ENCODE measurements around the gene SYT5.

SYT5 gene

GRCh38 chr19:55141696-55142095, 38.4 kb downstream of the SYT5 start:
- no peak overlapping the region for H3K4me3 ChIP-seq (replicated peaks; ENCODE audit: low read depth, low read length)
- no peak for TF ChIP-seq CTCF (IDR thresholded peaks at IDR 0.05; ENCODE audit: low read depth, low read length, missing control alignments)
- DNase-seq (ENCODE audit: extremely low read depth, low read depth): no peak

GRCh38 chr19:55137915-55138314, 42.2 kb downstream of the SYT5 start:
- H3K4me3 ChIP-seq (replicated peaks; ENCODE audit: low read depth, low read length): no peak overlapping the region
- DNase-seq (ENCODE audit: extremely low read depth, low read depth): no peak
- TF ChIP-seq CTCF (IDR thresholded peaks at IDR 0.05; ENCODE audit: low read depth, low read length, missing control alignments): no peak

- TF ChIP-seq CTCF (IDR thresholded peaks at IDR 0.05; ENCODE audit: low read depth, low read length, missing control alignments): no peak
- no peak overlapping the region for H3K4me3 ChIP-seq (replicated peaks; ENCODE audit: low read depth, low read length)
- DNase-seq (ENCODE audit: extremely low read depth, low read depth): no peak
Measured at GRCh38 chr19:55136399-55137102, 43.5 kb downstream of the SYT5 start.

- TF ChIP-seq CTCF (IDR thresholded peaks at IDR 0.05; ENCODE audit: low read depth, low read length, missing control alignments): no peak
- no peak for DNase-seq (ENCODE audit: extremely low read depth, low read depth)
- no peak overlapping the region for H3K4me3 ChIP-seq (replicated peaks; ENCODE audit: low read depth, low read length)
Measured at GRCh38 chr19:55134736-55135135, 45.4 kb downstream of the SYT5 start.

GRCh38 chr19:55133639-55134444, 46.2 kb downstream of the SYT5 start:
- no peak for TF ChIP-seq CTCF (IDR thresholded peaks at IDR 0.05; ENCODE audit: low read depth, low read length, missing control alignments)
- no peak for DNase-seq (ENCODE audit: extremely low read depth, low read depth)
- no peak overlapping the region for H3K4me3 ChIP-seq (replicated peaks; ENCODE audit: low read depth, low read length)

- H3K4me3 ChIP-seq (replicated peaks; ENCODE audit: low read depth, low read length): no peak overlapping the region
- DNase-seq (ENCODE audit: extremely low read depth, low read depth): no peak
- peak; percentile 16 for TF ChIP-seq CTCF (IDR thresholded peaks at IDR 0.05; ENCODE audit: low read depth, low read length, missing control alignments)
Measured at GRCh38 chr19:55132453-55133129, 47.5 kb downstream of the SYT5 start.
